Smooth muscle cell (in vitro differentiated cells): ENCODE measurements around the gene AHNAK. TPM values are rescaled to one million over a fixed set of nuclear protein-coding genes. Genes with fewer than 3 reads are reported as not detected.

Experiments
- DNase-seq: peaks from one replicate; lab custom pipeline; 2025; ENCODE audit not compliant: unreplicated experiment; lab: John Stamatoyannopoulos, UW
- H2AFZ ChIP-seq: fragments of 200-600 bp; sonication (generic); 2 replicates; pipeline ENCODE4 v1.6.0; 2016; ENCODE audit warnings: antibody characterized with exemption, low read depth, mild to moderate bottlenecking
- H3F3A ChIP-seq: fragments of 200-600 bp; sonication (generic); 2 replicates; pipeline ENCODE4 v1.6.0; 2017; ENCODE audit warnings: antibody characterized with exemption, low read depth
- H3K27ac ChIP-seq: fragments of 200-600 bp; sonication (generic); 2 replicates; pipeline ENCODE4 v1.5.1; 2016; ENCODE audit warnings: low read depth, mild to moderate bottlenecking
- H3K27me3 ChIP-seq: fragments of 200-600 bp; sonication (generic); 2 replicates; pipeline ENCODE4 v1.6.1; 2016; ENCODE audit warnings: low read depth, mild to moderate bottlenecking
- H3K36me3 ChIP-seq: fragments of 200-600 bp; sonication (generic); 2 replicates; pipeline ENCODE4 v1.5.1; 2016; ENCODE audit warnings: low read depth
- H3K4me1 ChIP-seq: fragments of 200-600 bp; sonication (generic); 2 replicates; pipeline ENCODE4 v1.5.1; 2016; ENCODE audit warnings: low read depth
- H3K4me2 ChIP-seq: fragments of 200-600 bp; sonication (generic); 2 replicates; pipeline ENCODE4 v1.6.0; 2016; ENCODE audit warnings: mild to moderate bottlenecking
- H3K4me3 ChIP-seq: fragments of 200-600 bp; sonication (generic); 2 replicates; pipeline ENCODE4 v1.5.1; 2016; ENCODE audit warnings: mild to moderate bottlenecking
- H3K79me2 ChIP-seq: fragments of 200-600 bp; sonication (generic); 2 replicates; pipeline ENCODE4 v1.6.0; 2016; ENCODE audit warnings: low read depth, mild to moderate bottlenecking
- H3K9ac ChIP-seq: fragments of 200-600 bp; sonication (generic); 2 replicates; pipeline ENCODE4 v1.6.0; 2016; ENCODE audit warnings: low read depth
- H3K9me3 ChIP-seq: fragments of 200-600 bp; sonication (generic); replicated peaks from 2 replicates; pipeline ENCODE4 v1.5.1; 2016; ENCODE audit warnings: low read depth
- H4K20me1 ChIP-seq: fragments of 200-600 bp; sonication (generic); 2 replicates; pipeline ENCODE4 v1.6.0; 2016; ENCODE audit warnings: low read depth
- WGBS: methylation state at CpG from one replicate; pipeline ENCODE4 v1.1.7; 2016; ENCODE audit warnings: low lambda C conversion rate; 5-methylcytosine and 5-hydroxymethylcytosine counted together
- polyA plus RNA-seq: library from polyadenylated mRNA; unstranded; fragments of >200 nt; fragmentation: Nextera tagmentation; extraction: Ambion mirVana; gene quantifications from 2 replicates; pipeline ENCODE4 v1.2.1, GENCODE V29; 2016
- total RNA-seq: library from RNA; depleted of rRNA; stranded (reverse); fragments of >200 nt; gene quantifications from 2 replicates; pipeline ENCODE4 v1.2.3, GENCODE V29; 2014
- TF ChIP-seq, protein P1 (sequence below): fragments of 200-600 bp; sonication (generic); IDR thresholded peaks from 2 replicates; pipeline ENCODE4 v1.5.1; 2017; ENCODE audit warnings: borderline replicate concordance, mild to moderate bottlenecking, antibody characterized with exemption; ENCODE audit not compliant: insufficient read depth, poor library complexity, severe bottlenecking

Gene AHNAK
- total and polyA plus RNA-seq, 2 experiments from 2014 or later, result 27.2 to 229 TPM

DNA sequence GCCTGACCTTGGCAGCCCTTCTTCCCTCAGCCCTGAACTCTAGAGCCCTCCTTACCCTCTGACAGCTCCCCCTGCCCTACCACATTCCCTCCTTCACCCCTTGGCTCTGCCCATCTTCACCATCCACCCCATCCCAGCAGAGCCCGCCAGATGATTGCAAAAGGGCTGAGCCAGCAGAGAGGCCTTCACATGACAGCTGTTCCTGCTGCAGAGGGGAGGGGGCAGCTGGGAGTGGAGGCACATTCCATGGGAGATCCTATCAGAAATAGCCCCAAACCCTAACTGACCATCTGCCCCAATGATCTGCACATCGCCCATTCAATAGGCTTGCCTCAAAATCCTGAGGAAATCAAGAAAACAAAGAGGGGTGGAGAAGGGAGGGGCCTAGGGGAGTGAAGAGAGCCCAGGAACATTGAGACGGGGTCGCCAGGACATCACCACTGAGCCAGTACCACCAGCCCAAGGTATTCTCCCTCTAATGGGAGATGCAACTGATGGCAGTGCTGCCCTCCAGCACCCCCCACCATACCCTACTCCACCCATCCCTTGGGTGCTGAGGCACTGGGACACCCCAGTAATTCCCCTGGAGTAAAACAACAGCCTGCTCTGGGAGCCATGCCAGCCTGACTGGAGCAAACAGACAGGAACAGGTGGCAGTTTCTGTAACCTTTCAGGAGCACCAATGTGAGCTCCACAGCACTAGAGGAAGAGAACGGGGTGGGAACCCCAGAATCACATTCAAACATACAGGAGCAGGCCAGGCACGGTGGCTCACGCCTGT lies 8.0 kb upstream of the AHNAK start:
- Histone ChIP-seq H3K27ac (peak overlapping the region; percentile 98), H3K4me2 (peak overlapping the region; percentile 81), H3K4me3 (no peak overlapping the region), H3K36me3 (no peaks in the 10 kb centered on the region), H3K79me2 (peaks cover 7% of the 10 kb centered on the region), H3F3A (peaks cover 44% of the 10 kb centered on the region), H4K20me1 (peaks cover 19% of the 10 kb centered on the region), H2AFZ (no peak overlapping the region), H3K4me1 (peaks cover 48% of the 10 kb centered on the region), H3K9ac (peak overlapping the region; percentile 21), H3K27me3 (no peaks in the 10 kb centered on the region), H3K9me3 (no peaks in the 10 kb centered on the region)
- TF ChIP-seq, protein P1, sequence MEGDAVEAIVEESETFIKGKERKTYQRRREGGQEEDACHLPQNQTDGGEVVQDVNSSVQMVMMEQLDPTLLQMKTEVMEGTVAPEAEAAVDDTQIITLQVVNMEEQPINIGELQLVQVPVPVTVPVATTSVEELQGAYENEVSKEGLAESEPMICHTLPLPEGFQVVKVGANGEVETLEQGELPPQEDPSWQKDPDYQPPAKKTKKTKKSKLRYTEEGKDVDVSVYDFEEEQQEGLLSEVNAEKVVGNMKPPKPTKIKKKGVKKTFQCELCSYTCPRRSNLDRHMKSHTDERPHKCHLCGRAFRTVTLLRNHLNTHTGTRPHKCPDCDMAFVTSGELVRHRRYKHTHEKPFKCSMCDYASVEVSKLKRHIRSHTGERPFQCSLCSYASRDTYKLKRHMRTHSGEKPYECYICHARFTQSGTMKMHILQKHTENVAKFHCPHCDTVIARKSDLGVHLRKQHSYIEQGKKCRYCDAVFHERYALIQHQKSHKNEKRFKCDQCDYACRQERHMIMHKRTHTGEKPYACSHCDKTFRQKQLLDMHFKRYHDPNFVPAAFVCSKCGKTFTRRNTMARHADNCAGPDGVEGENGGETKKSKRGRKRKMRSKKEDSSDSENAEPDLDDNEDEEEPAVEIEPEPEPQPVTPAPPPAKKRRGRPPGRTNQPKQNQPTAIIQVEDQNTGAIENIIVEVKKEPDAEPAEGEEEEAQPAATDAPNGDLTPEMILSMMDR, result no peak
- no peak for DNase-seq
- 82% methylated on average over 7 of the region's 7 CpGs for WGBS

DNA sequence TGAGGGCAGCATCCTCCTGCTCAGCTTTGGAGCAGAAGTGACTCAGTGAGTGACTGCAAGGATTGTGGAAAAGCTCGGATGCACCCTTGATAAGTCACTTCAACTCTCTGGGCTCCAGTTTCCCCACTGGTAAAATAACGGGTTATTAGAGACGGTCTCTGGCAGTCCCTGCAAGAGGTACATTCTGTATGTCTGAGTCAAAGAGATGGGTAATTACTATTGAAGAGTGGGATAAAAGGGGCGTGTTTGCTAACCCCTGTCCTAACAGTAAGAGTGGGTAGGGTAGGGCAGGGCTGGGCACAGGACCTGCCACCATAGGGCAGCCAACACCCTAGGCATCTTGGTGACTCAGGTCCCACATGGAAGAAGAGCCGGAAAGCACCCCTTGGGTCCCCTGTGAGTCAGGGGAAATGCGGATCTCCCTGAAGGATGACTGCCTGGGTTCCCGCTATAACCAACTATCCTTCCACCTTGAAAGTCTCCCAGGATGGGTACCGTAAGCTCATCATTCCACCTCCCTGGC lies 7.3 kb upstream of the AHNAK start:
- H3K36me3 ChIP-seq, result no peaks in the 10 kb centered on the region
- WGBS, result 34% methylated on average over 8 of the region's 8 CpGs
- no peak for DNase-seq
- peak overlapping the region; percentile 86 for H3K9ac ChIP-seq
- H3K4me2 ChIP-seq, result peak overlapping the region; percentile 81
- TF ChIP-seq, protein P1, result no peak
- peak overlapping the region; percentile 98 for H3K27ac ChIP-seq
- H3K4me3 ChIP-seq, result peak overlapping the region; percentile 28
- no peaks in the 10 kb centered on the region for H3K27me3 ChIP-seq
- peaks cover 37% of the 10 kb centered on the region for H3F3A ChIP-seq
- H3K79me2 ChIP-seq, result no peaks in the 10 kb centered on the region
- H4K20me1 ChIP-seq, result peaks cover 14% of the 10 kb centered on the region
- H3K4me1 ChIP-seq, result peaks cover 48% of the 10 kb centered on the region
- no peaks in the 10 kb centered on the region for H3K9me3 ChIP-seq
- H2AFZ ChIP-seq, result no peak overlapping the region

DNA sequence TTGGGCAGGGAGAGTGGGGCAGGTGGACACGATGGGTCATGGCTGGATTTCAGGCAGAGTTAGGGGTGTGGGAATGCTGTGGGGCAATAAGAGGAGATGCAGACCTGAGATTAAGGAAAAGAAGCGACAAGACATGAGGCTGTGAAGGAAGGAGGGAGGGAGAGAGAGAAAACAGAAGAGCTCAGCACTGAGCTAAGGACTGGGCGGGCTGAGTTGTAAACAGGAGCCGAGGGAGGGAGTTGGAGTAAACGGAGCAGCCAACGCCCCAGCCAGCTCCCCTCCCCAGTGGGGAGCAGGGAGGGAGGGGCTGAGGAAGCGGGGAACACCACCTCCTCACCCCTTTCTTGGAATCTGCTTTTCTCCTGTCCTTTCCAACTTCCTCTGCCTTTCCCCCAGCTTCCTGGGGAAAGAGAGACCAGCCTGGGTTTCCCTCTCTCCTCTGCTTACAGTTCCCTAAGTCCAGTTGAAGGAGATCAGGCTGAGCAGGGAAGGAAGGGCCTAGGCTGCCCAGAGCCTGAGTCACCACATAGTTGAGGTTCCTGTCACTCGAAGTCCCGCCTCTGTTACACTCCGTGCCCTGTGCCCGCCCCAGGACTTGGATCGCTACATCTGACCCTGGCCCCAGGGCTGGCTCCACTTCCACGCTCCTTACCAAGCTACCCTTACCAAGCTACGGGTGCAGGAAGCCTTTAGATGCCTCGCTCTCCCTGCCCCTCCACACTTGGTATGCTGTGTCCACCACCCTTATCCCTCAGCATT lies 6.7 kb upstream of the AHNAK start:
- peaks cover 32% of the 10 kb centered on the region for H3F3A ChIP-seq
- DNase-seq, result peak; percentile 64
- WGBS, result 4% methylated on average over 13 of the region's 15 CpGs
- H3K9me3 ChIP-seq, result no peaks in the 10 kb centered on the region
- H3K4me3 ChIP-seq, result peak overlapping the region; percentile 28
- TF ChIP-seq, protein P1, result no peak
- peak overlapping the region; percentile 98 for H3K27ac ChIP-seq
- peaks cover 48% of the 10 kb centered on the region for H3K4me1 ChIP-seq
- H3K27me3 ChIP-seq, result no peaks in the 10 kb centered on the region
- no peak overlapping the region for H2AFZ ChIP-seq
- peaks cover 13% of the 10 kb centered on the region for H4K20me1 ChIP-seq
- no peaks in the 10 kb centered on the region for H3K79me2 ChIP-seq
- H3K36me3 ChIP-seq, result no peaks in the 10 kb centered on the region
- H3K4me2 ChIP-seq, result peak overlapping the region; percentile 81
- peak overlapping the region; percentile 86 for H3K9ac ChIP-seq
